HepG2 (cell line): ENCODE data around the gene PBOV1. TPM values are rescaled to one million over a fixed set of nuclear protein-coding genes. Genes with fewer than 3 reads are reported as not detected.

Experiments
- ATAC-seq: fragments of 200-7000 bp; cut with Tn5 transposase; 3 replicates; pipeline ENCODE4 v1.9.1; 2020; ENCODE audit warnings: mild to moderate bottlenecking, moderate library complexity
- BruUV-seq: library from RNA; stranded (reverse); fragments of 400-500 nt; replicated peaks from 2 replicates; lab custom pipeline; 2021; lab: Mats Ljungman, UMichigan
- CTCF ChIA-PET: fragments of 300-600 bp; formaldehyde crosslinking; extraction: SDS; loops from one replicate; lab custom pipeline; 2021; ENCODE audit warnings: low total read pairs, inconsistent platforms, low intra/inter-chr PET ratio; lab: Yijun Ruan, JAX
- POLR2A ChIA-PET: fragments of 350-600 bp; sonication (Branson Sonifier 250); formaldehyde crosslinking; loops from one replicate; lab custom pipeline; 2020; ENCODE audit warnings: antibody characterized with exemption, inconsistent platforms; lab: Yijun Ruan, JAX
- DNase-seq: peaks from one replicate; pipeline ENCODE4 v3.0.0-alpha.2; 2015; ENCODE audit warnings: low spot score
- FAIRE-seq: peaks from 3 replicates; lab custom pipeline; 2011; peaks lifted over from hg19 to GRCh38; lab: Jason Lieb, UNC
- H2AFZ ChIP-seq: one replicate; pipeline ENCODE4 v1.6.1; 2011; ENCODE audit warnings: low read length, inconsistent platforms
- H3K27ac ChIP-seq: fragments of 300-600 bp; 3 replicates; pipeline ENCODE4 v1.8.0; 2011; ENCODE audit warnings: mixed run types, mild to moderate bottlenecking, mixed read lengths, low read length, inconsistent platforms; ENCODE audit not compliant: insufficient read depth; ENCODE audit errors: extremely low read length
- H3K27me3 ChIP-seq, 2 experiments: fragments of 200-600 bp in 1 of 2; 2 replicates in 1 of 2; 3 replicates in 1 of 2; pipeline versions ENCODE4 v1.6.0 to v1.8.0; 2011; ENCODE audit warnings: low read length in 2 of 2, mild to moderate bottlenecking in 2 of 2, moderate library complexity in 2 of 2, inconsistent platforms in 1 of 2; ENCODE audit not compliant: insufficient read depth in 2 of 2, control insufficient read depth in 1 of 2
- H3K36me3 ChIP-seq, 2 experiments: fragments of 200-600 bp in 1 of 2; replicated peaks in 1 of 2; 2 replicates in 1 of 2; 3 replicates in 1 of 2; pipeline versions ENCODE4 v1.5.1 to v1.8.0; 2011; ENCODE audit warnings: low read length in 2 of 2, inconsistent platforms in 1 of 2; ENCODE audit not compliant: insufficient read depth in 2 of 2, control insufficient read depth in 1 of 2
- H3K4me1 ChIP-seq: 2 replicates; pipeline ENCODE4 v1.5.1; 2012; ENCODE audit warnings: low read length, inconsistent platforms; ENCODE audit not compliant: insufficient read depth
- H3K4me2 ChIP-seq: 2 replicates; pipeline ENCODE4 v1.6.0; 2011; ENCODE audit warnings: low read depth, low read length, inconsistent platforms
- H3K4me3 ChIP-seq, 3 experiments: fragments of 200-600 bp in 1 of 3; sonication (generic), shearing (Covaris generic) in 1 of 3; replicated peaks in 1 of 3; 2 replicates each; pipeline ENCODE4 v1.5.1; 2011 to 2016; ENCODE audit warnings: low read length in 3 of 3, inconsistent platforms in 2 of 3, low read depth in 2 of 3, mild to moderate bottlenecking in 2 of 3, control low read depth in 1 of 3, mixed read lengths in 1 of 3; ENCODE audit not compliant: insufficient read depth in 1 of 3
- H3K79me2 ChIP-seq: one replicate; pipeline ENCODE4 v1.6.1; 2011; ENCODE audit warnings: low read length, inconsistent platforms; ENCODE audit not compliant: insufficient read depth
- H3K9ac ChIP-seq: 2 replicates; pipeline ENCODE4 v1.6.0; 2011; ENCODE audit warnings: mild to moderate bottlenecking, low read depth, low read length, inconsistent platforms; ENCODE audit not compliant: insufficient read depth
- H3K9me3 ChIP-seq: 2 replicates; pipeline ENCODE4 v1.5.1; 2012; ENCODE audit warnings: mild to moderate bottlenecking, low read length
- H4K20me1 ChIP-seq: 2 replicates; pipeline ENCODE4 v1.6.0; 2011; ENCODE audit warnings: inconsistent platforms, mild to moderate bottlenecking, low read length, moderate library complexity; ENCODE audit not compliant: insufficient read depth
- ATF4 ChIP-seq, 2 experiments: fragments of 450-650 bp in 1 of 2; sonication (generic) in 1 of 2; formaldehyde crosslinking; IDR thresholded peaks; 2 replicates each; pipeline versions ENCODE4 v1.5.0 to v1.8.0; 2020 to 2022; ENCODE audit warnings: mild to moderate bottlenecking in 1 of 2, missing genetic modification reagents in 1 of 2
- BRCA1 ChIP-seq: sonication (generic); formaldehyde crosslinking; IDR thresholded peaks from 2 replicates; pipeline ENCODE4 v1.4.0; 2020; ENCODE audit warnings: missing genetic modification reagents
- CEBPG ChIP-seq: IDR thresholded peaks from 2 replicates; pipeline ENCODE4 v1.6.1; 2016
- EP300 ChIP-seq, 3 experiments: sonication (generic) in 1 of 3; formaldehyde crosslinking in 1 of 3; IDR thresholded peaks; 2 replicates each; pipeline versions ENCODE4 v1.5.1 to v1.6.1; 2011 to 2020; ENCODE audit warnings: low read depth in 2 of 3, low read length in 2 of 3, borderline replicate concordance in 1 of 3, improper control_type of control experiment in 1 of 3, mild to moderate bottlenecking in 1 of 3, missing genetic modification reagents in 1 of 3, moderate library complexity in 1 of 3
- FOSL2 ChIP-seq: sonication (generic); formaldehyde crosslinking; IDR thresholded peaks from 2 replicates; pipeline ENCODE4 v1.4.0; 2020; ENCODE audit warnings: missing genetic modification reagents
- HMG20B ChIP-seq: conservative IDR thresholded peaks from 2 replicates; pipeline ENCODE4 v1.6.1; 2016; ENCODE audit warnings: missing genetic modification reagents, missing compliant biosample characterization
- KAT8 ChIP-seq: IDR thresholded peaks from 2 replicates; pipeline ENCODE4 v1.6.1; 2016; ENCODE audit warnings: missing genetic modification reagents, missing compliant biosample characterization
- MIXL1 ChIP-seq: IDR thresholded peaks from 2 replicates; pipeline ENCODE4 v1.6.1; 2016
- NAIF1 ChIP-seq: sonication (generic); formaldehyde crosslinking; IDR thresholded peaks from 2 replicates; pipeline ENCODE4 v1.5.0; 2020; ENCODE audit warnings: mild to moderate bottlenecking, missing genetic modification reagents, borderline replicate concordance
- PRDM4 ChIP-seq: sonication (generic); formaldehyde crosslinking; IDR thresholded peaks from 2 replicates; pipeline ENCODE4 v1.9.0; 2021; ENCODE audit warnings: missing genetic modification reagents, borderline replicate concordance
- RBAK ChIP-seq: sonication (generic); formaldehyde crosslinking; IDR thresholded peaks from 2 replicates; pipeline ENCODE4 v1.5.1; 2020; ENCODE audit warnings: mild to moderate bottlenecking, missing genetic modification reagents
- SMARCC2 ChIP-seq: fragments of 450-650 bp; IDR thresholded peaks from 2 replicates; pipeline ENCODE4 v1.6.1; 2017; ENCODE audit warnings: antibody characterized with exemption, mild to moderate bottlenecking
- SOX6 ChIP-seq, 2 experiments: fragments of 450-650 bp in 1 of 2; sonication (generic) in 1 of 2; formaldehyde crosslinking in 1 of 2; IDR thresholded peaks; 2 replicates each; pipeline versions ENCODE4 v1.4.0 to v1.6.1; 2017 to 2020; ENCODE audit warnings: antibody characterized with exemption in 1 of 2, mild to moderate bottlenecking in 1 of 2, missing genetic modification reagents in 1 of 2
- ZBTB43 ChIP-seq: sonication (generic); formaldehyde crosslinking; conservative IDR thresholded peaks from 2 replicates; pipeline ENCODE4 v1.4.0; 2020; ENCODE audit warnings: missing genetic modification reagents
- ZFP1 ChIP-seq: IDR thresholded peaks from 2 replicates; pipeline ENCODE4 v1.6.1; 2016
- ZMYM2 ChIP-seq: sonication (generic); formaldehyde crosslinking; IDR thresholded peaks from 2 replicates; pipeline ENCODE4 v1.8.0; 2022; ENCODE audit warnings: mild to moderate bottlenecking, missing genetic modification reagents
- ZNF30 ChIP-seq: sonication (generic); formaldehyde crosslinking; IDR thresholded peaks from 2 replicates; pipeline ENCODE4 v1.5.0; 2020; ENCODE audit warnings: mild to moderate bottlenecking, missing genetic modification reagents
- ZNF841 ChIP-seq: sonication (generic); formaldehyde crosslinking; IDR thresholded peaks from 2 replicates; pipeline ENCODE4 v1.8.1; 2023; ENCODE audit warnings: missing genetic modification reagents, borderline replicate concordance
- ZSCAN12 ChIP-seq: sonication (generic); formaldehyde crosslinking; IDR thresholded peaks from 2 replicates; pipeline ENCODE4 v1.9.0; 2021; ENCODE audit warnings: mild to moderate bottlenecking, missing genetic modification reagents
- whole genome bisulfite sequencing: methylation state at CpG from one replicate; pipeline ENCODE4 v1.1.6; 2017; ENCODE audit warnings: low lambda C conversion rate; 5-methylcytosine and 5-hydroxymethylcytosine counted together
- in situ Hi-C: cut with HindIII; loops from 2 replicates; pipeline ENCODE4 v1.10.0; 2017; ENCODE audit warnings: low pct_unique_long_range_greater_than_20kb; ENCODE audit not compliant: extremely low pct_ligation_motif_present
- intact Hi-C: fragments of 100-400 bp; cut with micrococcal nuclease; formaldehyde crosslinking; loops from one replicate; pipeline ENCODE4 v1.10.0; 2022; ENCODE audit not compliant: unreplicated experiment
- polyA plus RNA-seq, 8 experiments: library from polyadenylated mRNA; depleted of rRNA in 3 of 8; stranded (reverse) in 7 of 8; unstranded in 1 of 8; fragments of >200 nt; fragmentation: Illumina TruSeq in 4 of 8; extraction: Trizol in 4 of 8; gene quantifications; 2 replicates each; pipeline versions ENCODE4 v1.2.1 to v1.2.3, GENCODE V29; 2011 to 2016; ENCODE audit warnings: low read depth in 4 of 8, missing spikeins in 1 of 8, mixed read lengths in 1 of 8; ENCODE audit not compliant: insufficient read depth in 1 of 8
- total RNA-seq, 5 experiments: library from RNA; depleted of rRNA; stranded (reverse); fragments of >200 nt; fragmentation: Illumina TruSeq; extraction: Trizol; gene quantifications; 2 replicates each; pipeline ENCODE4 v1.2.3, GENCODE V29; 2016; ENCODE audit warnings: low read depth in 1 of 5

The PBOV1 gene
- total and polyA plus RNA-seq, 2 of the 13 experiments (the other 11 are each of a cell fraction or from before 2014, with no cell fraction given): not detected

GRCh38 chr6:138188278-138188941 lies 29.9 kb downstream of the PBOV1 start (continued):
- TF ChIP-seq ATF4 (CRISPR knock-in tag; IDR thresholded peaks at IDR 0.05) (0 out of 4 replicates have a peak, but pooled peaks of 1 of the 2 experiments have one; percentile 13), EP300 (IDR thresholded peaks at IDR 0.05; ENCODE audit: low read depth in 2 of 2, low read length in 2 of 2) (no peak), EP300 (CRISPR knock-in tag; IDR thresholded peaks at IDR 0.05; ENCODE audit: borderline replicate concordance) (no peak), SOX6 (IDR thresholded peaks at IDR 0.05) (no peak), SOX6 (CRISPR knock-in tag; IDR thresholded peaks at IDR 0.05) (peak; percentile 19; the same call in 1 of the 2 replicates), RBAK (CRISPR knock-in tag) (peak; percentile 92), ZBTB43 (CRISPR knock-in tag) (no peak)

- Histone ChIP-seq H3K4me1 (peaks cover 26% of the 10 kb centered on the region), H3K9me3 (no peaks in the 10 kb centered on the region), H3K27me3 (no peaks in the 10 kb centered on the region; a peak in 1 of 5 replicates), H4K20me1 (no peaks in the 10 kb centered on the region), H3K9ac (no peak overlapping the region), H3K79me2 (no peaks in the 10 kb centered on the region), H3K36me3 (no peaks in the 10 kb centered on the region), H3K4me3 (no peak overlapping the region), H2AFZ (no peak overlapping the region), H3K4me2 (no peak overlapping the region), H3K27ac (no peak overlapping the region)
- in situ Hi-C loops (no loop called here), intact Hi-C loops (no loop called here)
- POLR2A ChIA-PET: no interaction called here
- 68% methylated on average over 4 of the region's 4 CpGs for WGBS
- peak; percentile 54 for ATAC-seq
- DNase-seq: no peak
- CTCF ChIA-PET: no interaction called here
- FAIRE-seq: no peak
- no TSS peak for BruUV-seq
- TF ChIP-seq CEBPG (CRISPR knock-in tag) (no peak), KAT8 (CRISPR knock-in tag) (no peak), ZMYM2 (CRISPR knock-in tag) (no peak), PRDM4 (CRISPR knock-in tag) (no peak), FOSL2 (CRISPR knock-in tag) (no peak), ZFP1 (CRISPR knock-in tag) (no peak), MIXL1 (CRISPR knock-in tag) (no peak), ZSCAN12 (CRISPR knock-in tag) (no peak), BRCA1 (CRISPR knock-in tag) (no peak), ZNF841 (no peak), NAIF1 (CRISPR knock-in tag) (no peak), SMARCC2 (no peak), ZNF30 (CRISPR knock-in tag) (no peak), HMG20B (no peak)
These were observed 31.1 kb downstream of the PBOV1 start for GRCh38 chr6:138187156-138187555.
